ENCODE data around the gene ARHGAP18. TPM values are rescaled to one million over a fixed set of nuclear protein-coding genes. Genes with fewer than 3 reads are reported as not detected.

Gene ARHGAP18, protein sequence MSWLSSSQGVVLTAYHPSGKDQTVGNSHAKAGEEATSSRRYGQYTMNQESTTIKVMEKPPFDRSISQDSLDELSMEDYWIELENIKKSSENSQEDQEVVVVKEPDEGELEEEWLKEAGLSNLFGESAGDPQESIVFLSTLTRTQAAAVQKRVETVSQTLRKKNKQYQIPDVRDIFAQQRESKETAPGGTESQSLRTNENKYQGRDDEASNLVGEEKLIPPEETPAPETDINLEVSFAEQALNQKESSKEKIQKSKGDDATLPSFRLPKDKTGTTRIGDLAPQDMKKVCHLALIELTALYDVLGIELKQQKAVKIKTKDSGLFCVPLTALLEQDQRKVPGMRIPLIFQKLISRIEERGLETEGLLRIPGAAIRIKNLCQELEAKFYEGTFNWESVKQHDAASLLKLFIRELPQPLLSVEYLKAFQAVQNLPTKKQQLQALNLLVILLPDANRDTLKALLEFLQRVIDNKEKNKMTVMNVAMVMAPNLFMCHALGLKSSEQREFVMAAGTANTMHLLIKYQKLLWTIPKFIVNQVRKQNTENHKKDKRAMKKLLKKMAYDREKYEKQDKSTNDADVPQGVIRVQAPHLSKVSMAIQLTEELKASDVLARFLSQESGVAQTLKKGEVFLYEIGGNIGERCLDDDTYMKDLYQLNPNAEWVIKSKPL
- 3.1 and 3.9 TPM in 2 replicates for total RNA-seq (ENCODE audit: low replicate concordance)

GRCh38 chr6:129709769-129710449, at the start of gene ARHGAP18:
TSS of gene ARHGAP18 (minus strand) at chr6:129710177. CDS start at chr6:129710136, 41 bp downstream.
- H3K4me1 Mint-ChIP-seq, result peaks cover 34% of the 10 kb centered on the region
- no peaks in the 10 kb centered on the region for H3K79me2 ChIP-seq (ENCODE audit: low read depth)
- no peaks in the 10 kb centered on the region for H3K36me3 ChIP-seq
- TF ChIP-seq EZH2 (IDR thresholded peaks at IDR 0.05) (no peak), EZH2phosphoT487 (IDR thresholded peaks at IDR 0.05) (no peak)
- TF ChIP-seq, protein P1, sequence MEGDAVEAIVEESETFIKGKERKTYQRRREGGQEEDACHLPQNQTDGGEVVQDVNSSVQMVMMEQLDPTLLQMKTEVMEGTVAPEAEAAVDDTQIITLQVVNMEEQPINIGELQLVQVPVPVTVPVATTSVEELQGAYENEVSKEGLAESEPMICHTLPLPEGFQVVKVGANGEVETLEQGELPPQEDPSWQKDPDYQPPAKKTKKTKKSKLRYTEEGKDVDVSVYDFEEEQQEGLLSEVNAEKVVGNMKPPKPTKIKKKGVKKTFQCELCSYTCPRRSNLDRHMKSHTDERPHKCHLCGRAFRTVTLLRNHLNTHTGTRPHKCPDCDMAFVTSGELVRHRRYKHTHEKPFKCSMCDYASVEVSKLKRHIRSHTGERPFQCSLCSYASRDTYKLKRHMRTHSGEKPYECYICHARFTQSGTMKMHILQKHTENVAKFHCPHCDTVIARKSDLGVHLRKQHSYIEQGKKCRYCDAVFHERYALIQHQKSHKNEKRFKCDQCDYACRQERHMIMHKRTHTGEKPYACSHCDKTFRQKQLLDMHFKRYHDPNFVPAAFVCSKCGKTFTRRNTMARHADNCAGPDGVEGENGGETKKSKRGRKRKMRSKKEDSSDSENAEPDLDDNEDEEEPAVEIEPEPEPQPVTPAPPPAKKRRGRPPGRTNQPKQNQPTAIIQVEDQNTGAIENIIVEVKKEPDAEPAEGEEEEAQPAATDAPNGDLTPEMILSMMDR (IDR thresholded peaks at IDR 0.05), result no peak
- no peaks in the 10 kb centered on the region for H3K27me3 ChIP-seq
- peaks cover 16% of the 10 kb centered on the region for H3F3A ChIP-seq (ENCODE audit: low read depth)
- H3K9me3 ChIP-seq (ENCODE audit: low read depth), result no peaks in the 10 kb centered on the region
- H3K9me3 Mint-ChIP-seq, result no peaks in the 10 kb centered on the region
- peak within 1 kb of the TSS; percentile 55 for H3K4me3 ChIP-seq
- peaks cover 14% of the 10 kb centered on the region for H3K27me3 Mint-ChIP-seq (ENCODE audit: insufficient read depth, low read depth)
- H3K4me1 ChIP-seq, result peaks cover 20% of the 10 kb centered on the region
- no peaks in the 10 kb centered on the region for H3K36me3 Mint-ChIP-seq
- no peak within 1 kb of the TSS for H3K27ac ChIP-seq
- peak within 1 kb of the TSS; percentile 77 for H2AFZ ChIP-seq (replicated peaks)
- H4K20me1 ChIP-seq (ENCODE audit: low read depth), result no peaks in the 10 kb centered on the region
- peak within 1 kb of the TSS; percentile 93 for H3K4me3 Mint-ChIP-seq
- no peak within 1 kb of the TSS for H3K9ac ChIP-seq
- DNase-seq (ENCODE audit: low spot score), result peak; percentile 94
- peak within 1 kb of the TSS; percentile 89 for H3K27ac Mint-ChIP-seq
- H3K4me2 ChIP-seq, result peak within 1 kb of the TSS; percentile 83

GRCh38 chr6:129755787-129756186, 45.8 kb upstream of the ARHGAP18 start:
- Mint-ChIP-seq H3K4me1 (no peaks in the 10 kb centered on the region), H3K4me3 (no peak overlapping the region), H3K9me3 (no peaks in the 10 kb centered on the region), H3K27me3 (ENCODE audit: insufficient read depth, low read depth) (no peaks in the 10 kb centered on the region), H3K27ac (no peak overlapping the region), H3K36me3 (no peaks in the 10 kb centered on the region)
- Histone ChIP-seq H4K20me1 (ENCODE audit: low read depth) (no peaks in the 10 kb centered on the region), H3K27ac (no peak overlapping the region), H3F3A (ENCODE audit: low read depth) (no peaks in the 10 kb centered on the region), H3K4me3 (no peak overlapping the region), H3K4me1 (no peaks in the 10 kb centered on the region), H3K4me2 (no peak overlapping the region), H3K36me3 (no peaks in the 10 kb centered on the region), H3K27me3 (no peaks in the 10 kb centered on the region), H3K9me3 (ENCODE audit: low read depth) (no peaks in the 10 kb centered on the region), H2AFZ (replicated peaks) (no peak overlapping the region), H3K9ac (no peak overlapping the region), H3K79me2 (ENCODE audit: low read depth) (no peaks in the 10 kb centered on the region)
- TF ChIP-seq, protein P1 (IDR thresholded peaks at IDR 0.05), result no peak
- TF ChIP-seq EZH2 (IDR thresholded peaks at IDR 0.05) (no peak), EZH2phosphoT487 (IDR thresholded peaks at IDR 0.05) (no peak)
- DNase-seq (ENCODE audit: low spot score), result no peak

- H3K9me3 Mint-ChIP-seq, result no peaks in the 10 kb centered on the region
- H3K36me3 Mint-ChIP-seq, result no peaks in the 10 kb centered on the region
- no peaks in the 10 kb centered on the region for H3K4me1 ChIP-seq
- H4K20me1 ChIP-seq (ENCODE audit: low read depth), result no peaks in the 10 kb centered on the region
- no peaks in the 10 kb centered on the region for H3K79me2 ChIP-seq (ENCODE audit: low read depth)
- DNase-seq (ENCODE audit: low spot score), result no peak
- H3K4me3 ChIP-seq, result no peak overlapping the region
- TF ChIP-seq, protein P1 (IDR thresholded peaks at IDR 0.05), result no peak
- TF ChIP-seq EZH2 (IDR thresholded peaks at IDR 0.05), result no peak
- TF ChIP-seq EZH2phosphoT487 (IDR thresholded peaks at IDR 0.05), result no peak
- H3K4me3 Mint-ChIP-seq, result no peak overlapping the region
- no peaks in the 10 kb centered on the region for H3K4me1 Mint-ChIP-seq
- no peaks in the 10 kb centered on the region for H3K9me3 ChIP-seq (ENCODE audit: low read depth)
- no peak overlapping the region for H3K27ac Mint-ChIP-seq
- H3K4me2 ChIP-seq, result no peak overlapping the region
- no peak overlapping the region for H3K9ac ChIP-seq
- no peaks in the 10 kb centered on the region for H3K27me3 ChIP-seq
- no peaks in the 10 kb centered on the region for H3F3A ChIP-seq (ENCODE audit: low read depth)
- no peak overlapping the region for H2AFZ ChIP-seq (replicated peaks)
- no peaks in the 10 kb centered on the region for H3K27me3 Mint-ChIP-seq (ENCODE audit: insufficient read depth, low read depth)
- no peak overlapping the region for H3K27ac ChIP-seq
- H3K36me3 ChIP-seq, result no peaks in the 10 kb centered on the region
Measured at GRCh38 chr6:129754750-129755149, 44.8 kb upstream of the ARHGAP18 start.

All from neural progenitor cell (in vitro differentiated cells).